AG09319 (cell line): ENCODE data around the gene TBC1D16.

Experiments used
- DNase-seq: peaks from one replicate; pipeline ENCODE4 v3.0.0-alpha.2; 2010; ENCODE audit warnings: low read depth; ENCODE audit errors: extremely low read depth
- TF ChIP-seq, protein P1 (sequence below): IDR thresholded peaks from 2 replicates; pipeline ENCODE4 v1.5.1; 2011; ENCODE audit warnings: low read depth, mild to moderate bottlenecking, inconsistent platforms, low read length, moderate library complexity

The TBC1D16 gene

GRCh38 chr17:80071116-80071841 is 35.6 kb upstream of the TBC1D16 start:
- TF ChIP-seq, protein P1, sequence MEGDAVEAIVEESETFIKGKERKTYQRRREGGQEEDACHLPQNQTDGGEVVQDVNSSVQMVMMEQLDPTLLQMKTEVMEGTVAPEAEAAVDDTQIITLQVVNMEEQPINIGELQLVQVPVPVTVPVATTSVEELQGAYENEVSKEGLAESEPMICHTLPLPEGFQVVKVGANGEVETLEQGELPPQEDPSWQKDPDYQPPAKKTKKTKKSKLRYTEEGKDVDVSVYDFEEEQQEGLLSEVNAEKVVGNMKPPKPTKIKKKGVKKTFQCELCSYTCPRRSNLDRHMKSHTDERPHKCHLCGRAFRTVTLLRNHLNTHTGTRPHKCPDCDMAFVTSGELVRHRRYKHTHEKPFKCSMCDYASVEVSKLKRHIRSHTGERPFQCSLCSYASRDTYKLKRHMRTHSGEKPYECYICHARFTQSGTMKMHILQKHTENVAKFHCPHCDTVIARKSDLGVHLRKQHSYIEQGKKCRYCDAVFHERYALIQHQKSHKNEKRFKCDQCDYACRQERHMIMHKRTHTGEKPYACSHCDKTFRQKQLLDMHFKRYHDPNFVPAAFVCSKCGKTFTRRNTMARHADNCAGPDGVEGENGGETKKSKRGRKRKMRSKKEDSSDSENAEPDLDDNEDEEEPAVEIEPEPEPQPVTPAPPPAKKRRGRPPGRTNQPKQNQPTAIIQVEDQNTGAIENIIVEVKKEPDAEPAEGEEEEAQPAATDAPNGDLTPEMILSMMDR, result no peak
- peak; percentile 28 for DNase-seq

DNA sequence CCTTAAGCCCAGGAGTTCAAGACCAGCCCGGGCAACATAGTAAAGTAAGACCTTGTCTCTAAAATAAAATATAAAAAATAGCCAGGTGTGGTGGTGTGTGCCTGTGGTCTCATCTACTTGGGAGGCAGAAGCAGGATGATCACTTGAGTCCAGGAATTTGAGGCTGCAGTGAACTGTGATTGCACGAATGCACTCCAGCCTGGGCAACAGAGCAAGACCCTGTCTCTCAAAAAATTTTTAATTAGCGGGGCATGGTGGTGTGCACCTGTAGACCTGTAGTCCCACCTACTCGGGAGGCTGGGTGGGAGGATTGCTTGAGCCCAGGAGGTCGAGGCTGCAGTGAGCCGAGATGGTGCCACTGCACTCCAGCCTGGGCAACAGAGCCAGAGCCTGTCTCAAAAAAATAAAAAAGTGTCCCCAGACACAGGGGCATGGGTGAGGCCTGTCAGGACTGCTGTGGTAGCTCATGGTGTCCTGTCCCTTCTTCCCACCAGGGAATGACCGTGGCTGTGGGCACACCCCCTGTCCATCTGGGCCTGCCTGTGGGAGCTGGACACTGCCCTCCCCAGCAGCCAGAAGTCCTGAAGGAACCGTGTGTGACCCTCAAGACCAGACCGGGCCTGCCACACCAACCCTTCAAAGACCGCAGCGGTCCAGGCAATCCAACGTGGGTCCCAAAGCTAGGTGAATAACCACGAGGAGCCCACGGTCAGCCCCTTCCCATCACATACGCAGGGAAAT is 34.9 kb upstream of the TBC1D16 start:
- TF ChIP-seq, protein P1, result no peak
- no peak for DNase-seq

DNA sequence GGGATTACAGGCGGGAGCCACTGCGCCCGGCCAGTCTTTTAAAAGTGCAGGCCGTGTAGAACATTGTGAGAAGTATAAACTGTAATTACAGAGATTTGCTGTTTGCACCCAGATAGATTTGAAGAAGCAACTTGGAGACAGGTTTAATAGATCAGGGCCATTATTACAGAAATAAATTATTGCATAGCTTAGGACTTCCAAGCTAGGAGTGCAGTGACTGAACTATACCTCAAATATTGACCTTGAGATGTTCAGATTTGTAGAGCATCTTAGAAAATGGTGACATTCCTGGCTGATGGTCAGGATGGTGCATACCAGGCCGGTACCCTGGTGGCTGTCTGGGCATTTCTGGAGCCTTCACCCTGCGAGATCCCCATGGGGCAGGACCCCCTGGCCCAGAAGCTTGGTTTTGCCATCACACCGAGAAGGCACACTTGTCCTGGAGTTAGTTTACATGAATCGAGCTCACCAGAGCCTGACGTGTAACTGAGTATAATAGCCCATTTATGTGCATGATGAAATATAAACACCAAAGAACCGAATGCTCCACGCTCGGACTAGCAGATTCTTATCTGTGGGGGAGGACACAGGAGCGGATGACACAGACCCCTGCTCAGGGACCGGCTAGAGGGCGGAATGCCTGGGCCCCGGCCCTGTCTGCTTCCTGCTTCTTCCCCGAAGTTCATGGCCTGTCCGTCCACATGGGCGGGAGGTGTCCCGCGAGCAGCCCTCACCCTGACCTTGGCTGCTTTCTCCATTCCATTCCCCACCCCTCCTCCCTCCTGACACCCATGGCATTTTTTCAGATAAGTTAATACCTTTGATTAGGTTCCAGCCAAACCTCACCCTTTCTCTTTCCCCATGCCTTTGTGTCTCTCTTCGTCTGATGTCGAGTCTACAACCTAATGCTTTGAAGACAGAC is 32.9 kb upstream of the TBC1D16 start:
- DNase-seq, result peak; percentile 25
- TF ChIP-seq, protein P1, result no peak

GRCh38 chr17:80067393-80067986 is 31.8 kb upstream of the TBC1D16 start:
- TF ChIP-seq, protein P1, result no peak
- no peak for DNase-seq

DNA sequence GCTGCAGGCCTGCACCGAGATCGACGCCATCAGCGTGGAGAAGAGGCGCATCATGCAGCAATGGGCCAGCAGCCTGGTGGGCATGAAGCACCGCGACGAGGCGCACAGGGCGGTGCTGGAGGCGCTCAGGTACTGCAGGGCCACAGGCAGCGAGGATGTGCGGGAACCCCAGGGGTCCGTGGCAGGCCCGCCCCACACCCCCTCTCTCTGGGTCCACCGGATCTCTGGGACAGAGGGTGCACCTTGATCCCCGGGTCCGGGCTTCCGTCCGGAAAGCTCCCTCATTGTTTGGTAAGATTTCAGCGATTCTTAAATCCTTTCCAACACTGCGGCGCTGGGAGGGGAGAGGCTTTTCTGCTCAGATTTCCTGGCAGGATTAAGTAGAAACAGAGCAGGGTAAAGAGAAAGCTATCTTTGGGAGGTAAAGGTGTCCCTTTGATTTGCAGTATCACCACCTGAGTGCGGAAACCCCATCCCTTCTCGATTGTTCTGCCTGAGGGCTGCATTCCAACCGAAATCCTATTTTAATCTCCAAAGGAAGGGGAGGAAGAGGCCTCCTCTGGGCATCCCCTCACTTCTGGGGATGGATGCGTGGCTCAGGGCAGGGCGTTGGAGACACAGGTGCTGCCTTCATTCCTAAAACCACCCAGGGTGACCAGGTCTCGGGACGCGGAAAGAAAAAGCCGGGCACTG is 30.0 kb upstream of the TBC1D16 start:
- TF ChIP-seq, protein P1, result no peak
- no peak for DNase-seq

DNA sequence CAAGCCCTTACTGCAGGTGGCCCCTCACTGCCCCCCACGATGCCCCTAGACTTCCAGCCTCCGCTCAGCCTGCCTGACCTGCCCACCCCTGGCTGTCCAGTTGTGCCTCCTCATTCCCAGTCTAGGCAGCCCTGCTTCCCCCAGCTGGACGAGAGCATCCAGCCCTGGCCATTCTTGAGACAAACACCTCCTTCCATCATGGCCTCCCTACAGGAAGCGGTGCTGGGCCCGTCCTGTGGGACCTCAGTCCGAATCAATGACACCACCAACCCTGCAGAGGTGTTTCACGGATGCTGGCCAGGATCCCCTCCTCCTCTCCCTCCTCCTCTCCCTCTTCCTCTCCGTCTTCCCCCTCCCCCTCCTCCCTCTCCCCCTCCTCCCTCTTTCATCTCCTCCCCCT is 29.0 kb upstream of the TBC1D16 start:
- TF ChIP-seq, protein P1, result no peak
- no peak for DNase-seq
